ENCODE measurements around the gene TMEM145. TPM values are rescaled to one million over a fixed set of nuclear protein-coding genes. Genes with fewer than 3 reads are reported as not detected.

Gene TMEM145
- total RNA-seq, 1 experiment from 2014 or later, result 1.2 TPM

DNA sequence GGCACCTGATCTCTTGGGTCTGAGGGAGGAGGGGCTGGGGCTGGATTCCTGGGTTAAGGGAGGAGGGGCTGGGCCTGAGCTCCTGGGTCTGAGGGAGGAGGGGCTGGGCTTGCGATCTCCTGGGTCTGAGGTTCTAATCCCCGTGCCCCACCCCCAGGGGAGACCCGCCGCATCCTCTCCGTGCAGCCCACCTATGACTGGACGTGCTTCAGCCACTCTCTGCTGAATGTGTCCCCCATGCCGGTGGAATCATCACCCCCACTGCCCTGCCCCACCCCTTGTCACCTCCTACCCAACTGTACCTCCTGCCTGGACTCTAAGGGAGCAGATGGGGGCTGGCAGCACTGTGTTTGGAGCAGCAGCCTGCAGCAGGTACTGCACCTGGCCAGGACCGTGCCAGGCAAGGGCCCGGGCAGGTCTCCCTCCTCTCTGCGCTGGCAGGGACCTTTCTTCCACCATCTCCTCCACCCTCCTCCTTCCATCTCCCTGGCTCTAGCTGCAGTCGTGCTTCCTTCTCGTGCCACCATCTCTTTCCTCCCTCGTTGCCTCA, 49.9 kb downstream of the TMEM145 start:
- no peaks in the 10 kb centered on the region for H3K9me2 ChIP-seq (ENCODE audit: insufficient read depth)
- H4K20me1 ChIP-seq (ENCODE audit: insufficient read depth), result no peaks in the 10 kb centered on the region
- no peak for TF ChIP-seq EZH2 (IDR thresholded peaks at IDR 0.05; ENCODE audit: low read depth)
- TF ChIP-seq, protein P1, sequence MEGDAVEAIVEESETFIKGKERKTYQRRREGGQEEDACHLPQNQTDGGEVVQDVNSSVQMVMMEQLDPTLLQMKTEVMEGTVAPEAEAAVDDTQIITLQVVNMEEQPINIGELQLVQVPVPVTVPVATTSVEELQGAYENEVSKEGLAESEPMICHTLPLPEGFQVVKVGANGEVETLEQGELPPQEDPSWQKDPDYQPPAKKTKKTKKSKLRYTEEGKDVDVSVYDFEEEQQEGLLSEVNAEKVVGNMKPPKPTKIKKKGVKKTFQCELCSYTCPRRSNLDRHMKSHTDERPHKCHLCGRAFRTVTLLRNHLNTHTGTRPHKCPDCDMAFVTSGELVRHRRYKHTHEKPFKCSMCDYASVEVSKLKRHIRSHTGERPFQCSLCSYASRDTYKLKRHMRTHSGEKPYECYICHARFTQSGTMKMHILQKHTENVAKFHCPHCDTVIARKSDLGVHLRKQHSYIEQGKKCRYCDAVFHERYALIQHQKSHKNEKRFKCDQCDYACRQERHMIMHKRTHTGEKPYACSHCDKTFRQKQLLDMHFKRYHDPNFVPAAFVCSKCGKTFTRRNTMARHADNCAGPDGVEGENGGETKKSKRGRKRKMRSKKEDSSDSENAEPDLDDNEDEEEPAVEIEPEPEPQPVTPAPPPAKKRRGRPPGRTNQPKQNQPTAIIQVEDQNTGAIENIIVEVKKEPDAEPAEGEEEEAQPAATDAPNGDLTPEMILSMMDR (conservative IDR thresholded peaks at IDR 0.05), result no peak
- H3K4me2 ChIP-seq, result no peak overlapping the region
- no peaks in the 10 kb centered on the region for H3K4me1 ChIP-seq (replicated peaks; ENCODE audit: insufficient read depth)
- no peak for DNase-seq
- intact Hi-C loops (cut with micrococcal nuclease; ENCODE audit: unreplicated experiment), result no loop called here
- no peaks in the 10 kb centered on the region for H3K79me2 ChIP-seq (ENCODE audit: low read depth)
- ChIA-PET POLR2A (ENCODE audit: unreplicated experiment) (no interaction called here), CTCF (no interaction called here)
- no peaks in the 10 kb centered on the region; the same call in 1 of the 2 replicates for H3K9me3 ChIP-seq (ENCODE audit: insufficient read depth, low read depth)
- H3K4me3 ChIP-seq, result no peak overlapping the region
- no peaks in the 10 kb centered on the region for H3K27me3 ChIP-seq (ENCODE audit: insufficient read depth, low read depth)
- no TSS peak for BruUV-seq (replicated peaks)
- H3K36me3 ChIP-seq (ENCODE audit: low read depth), result no peaks in the 10 kb centered on the region
- H3K27ac ChIP-seq, result no peak overlapping the region
- no peaks in the 10 kb centered on the region for H3F3A ChIP-seq (ENCODE audit: insufficient read depth, low read depth)
- no peak overlapping the region for H2AFZ ChIP-seq

DNA sequence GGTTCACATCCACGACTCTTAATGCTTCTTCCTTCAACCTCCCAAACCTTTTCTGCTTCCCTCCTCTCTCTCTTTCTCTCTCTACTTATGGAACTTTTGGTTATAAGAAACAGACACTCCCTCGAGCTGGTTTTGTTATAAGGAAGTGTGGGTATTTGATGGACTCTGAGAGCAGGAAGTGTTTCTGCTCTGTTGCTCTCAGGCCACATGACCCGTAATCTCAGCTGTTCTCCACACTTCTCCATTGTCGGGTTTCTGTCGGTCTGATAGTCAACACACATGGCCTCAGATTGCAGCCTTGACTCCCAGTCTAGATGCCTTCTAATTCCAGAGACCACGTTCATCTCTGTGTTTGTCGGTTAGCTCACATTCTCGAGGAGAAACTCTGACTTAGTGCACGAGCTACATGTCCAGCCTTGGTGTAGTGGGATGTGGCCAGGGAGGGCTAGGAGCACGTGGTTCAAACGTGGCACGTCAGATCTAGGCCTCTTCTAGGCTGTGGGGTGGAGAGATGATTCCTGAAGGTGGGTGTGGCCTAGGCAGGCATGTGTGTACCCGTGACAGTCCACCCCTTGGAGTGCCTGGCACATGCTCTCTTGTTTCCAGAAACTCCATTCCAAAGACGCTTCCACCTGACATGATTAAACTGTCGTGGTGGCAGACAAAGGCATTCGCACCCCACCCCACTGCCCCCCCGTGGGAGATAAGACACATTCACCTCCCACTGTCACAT, 50.7 kb downstream of the TMEM145 start:
- H3K9me2 ChIP-seq (ENCODE audit: insufficient read depth), result no peaks in the 10 kb centered on the region
- H3K4me3 ChIP-seq, result no peak overlapping the region
- H3K4me2 ChIP-seq, result no peak overlapping the region
- H3K36me3 ChIP-seq (ENCODE audit: low read depth), result no peaks in the 10 kb centered on the region
- H3K79me2 ChIP-seq (ENCODE audit: low read depth), result no peaks in the 10 kb centered on the region
- TF ChIP-seq, protein P1 (conservative IDR thresholded peaks at IDR 0.05), result no peak
- TF ChIP-seq EZH2 (IDR thresholded peaks at IDR 0.05; ENCODE audit: low read depth), result no peak
- no peak overlapping the region for H2AFZ ChIP-seq
- no peaks in the 10 kb centered on the region; the same call in 1 of the 2 replicates for H3K9me3 ChIP-seq (ENCODE audit: insufficient read depth, low read depth)
- no peaks in the 10 kb centered on the region for H3K4me1 ChIP-seq (replicated peaks; ENCODE audit: insufficient read depth)
- no peaks in the 10 kb centered on the region for H4K20me1 ChIP-seq (ENCODE audit: insufficient read depth)
- ChIA-PET CTCF (no interaction called here), POLR2A (ENCODE audit: unreplicated experiment) (no interaction called here)
- no TSS peak for BruUV-seq (replicated peaks)
- no peaks in the 10 kb centered on the region for H3K27me3 ChIP-seq (ENCODE audit: insufficient read depth, low read depth)
- H3K27ac ChIP-seq, result no peak overlapping the region
- intact Hi-C loops (cut with micrococcal nuclease; ENCODE audit: unreplicated experiment), result no loop called here
- no peak for DNase-seq
- H3F3A ChIP-seq (ENCODE audit: insufficient read depth, low read depth), result no peaks in the 10 kb centered on the region

DNA sequence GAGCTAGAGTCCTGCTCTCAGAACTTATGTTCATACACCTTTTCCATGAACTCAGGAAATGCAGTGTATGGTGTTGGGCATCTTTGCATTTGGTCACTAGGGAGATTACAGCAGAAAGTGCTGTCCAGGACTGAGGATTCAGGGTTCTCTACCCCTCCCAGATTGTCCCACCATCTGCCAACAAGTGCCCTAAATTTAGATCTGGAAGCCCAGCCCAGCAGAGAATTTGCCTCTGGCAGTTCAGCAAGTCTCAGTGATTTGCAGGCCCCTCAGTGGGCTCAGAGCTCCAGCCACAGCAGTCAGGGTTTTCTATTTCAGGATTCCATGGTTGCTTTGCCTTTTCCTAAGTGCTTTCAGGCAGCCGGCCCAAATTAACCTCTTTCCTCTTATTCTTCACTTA, 53.6 kb downstream of the TMEM145 start:
- Histone ChIP-seq H2AFZ (no peak overlapping the region), H3K79me2 (ENCODE audit: low read depth) (no peaks in the 10 kb centered on the region), H3K9me3 (ENCODE audit: insufficient read depth, low read depth) (no peaks in the 10 kb centered on the region; the same call in 1 of the 2 replicates), H3K4me1 (replicated peaks; ENCODE audit: insufficient read depth) (no peaks in the 10 kb centered on the region), H3K27ac (no peak overlapping the region), H3K27me3 (ENCODE audit: insufficient read depth, low read depth) (no peaks in the 10 kb centered on the region), H3F3A (ENCODE audit: insufficient read depth, low read depth) (no peaks in the 10 kb centered on the region), H3K9me2 (ENCODE audit: insufficient read depth) (no peaks in the 10 kb centered on the region), H3K36me3 (ENCODE audit: low read depth) (no peaks in the 10 kb centered on the region), H4K20me1 (ENCODE audit: insufficient read depth) (no peaks in the 10 kb centered on the region), H3K4me2 (no peak overlapping the region), H3K4me3 (no peak overlapping the region)
- no TSS peak for BruUV-seq (replicated peaks)
- CTCF ChIA-PET, result no interaction called here
- intact Hi-C loops (cut with micrococcal nuclease; ENCODE audit: unreplicated experiment), result no loop called here
- TF ChIP-seq, protein P1 (conservative IDR thresholded peaks at IDR 0.05), result no peak
- no peak for DNase-seq
- POLR2A ChIA-PET (ENCODE audit: unreplicated experiment), result no interaction called here

All from PC-9 (cell line).